MCF 10A (cell line): ENCODE data around the gene GPR107. TPM values are rescaled to one million over a fixed set of nuclear protein-coding genes. Genes with fewer than 3 reads are reported as not detected.

Source experiments
- BruUV-seq: library from RNA; stranded (reverse); fragments of 400-500 nt; replicated peaks from 2 replicates; lab custom pipeline; 2021; lab: Mats Ljungman, UMichigan
- CTCF ChIA-PET: fragments of 300-600 bp; sonication (Branson Sonifier 250); formaldehyde crosslinking; extraction: SDS; loops from one replicate; lab custom pipeline; 2021; ENCODE audit warnings: antibody characterized with exemption, inconsistent platforms; lab: Yijun Ruan, JAX
- POLR2A ChIA-PET: fragments of 300-600, 350-650 bp; sonication (Branson Sonifier 250); formaldehyde crosslinking; extraction: SDS; loops from one replicate; lab custom pipeline; 2020; ENCODE audit warnings: antibody characterized with exemption, inconsistent platforms; lab: Yijun Ruan, JAX
- DNase-seq: peaks from one replicate; pipeline ENCODE4 v3.0.0-alpha.2; 2018; ENCODE audit not compliant: unreplicated experiment
- H3K27ac Mint-ChIP-seq: one replicate; pipeline ENCODE4 v1.8.0; 2022; ENCODE audit warnings: mild to moderate bottlenecking, low read depth, mixed read lengths; ENCODE audit not compliant: unreplicated experiment
- H3K27me3 Mint-ChIP-seq: one replicate; pipeline ENCODE4 v1.8.0; 2022; ENCODE audit warnings: mixed read lengths; ENCODE audit not compliant: insufficient read depth, unreplicated experiment
- H3K36me3 Mint-ChIP-seq: one replicate; pipeline ENCODE4 v1.8.0; 2022; ENCODE audit warnings: mild to moderate bottlenecking, moderate library complexity, mixed read lengths; ENCODE audit not compliant: insufficient read depth, unreplicated experiment
- H3K4me1 Mint-ChIP-seq: one replicate; pipeline ENCODE4 v1.8.0; 2022; ENCODE audit warnings: mixed read lengths; ENCODE audit not compliant: insufficient read depth, unreplicated experiment
- H3K4me3 Mint-ChIP-seq: one replicate; pipeline ENCODE4 v1.8.0; 2022; ENCODE audit warnings: mild to moderate bottlenecking, moderate library complexity, mixed read lengths; ENCODE audit not compliant: unreplicated experiment
- H3K9me3 Mint-ChIP-seq: one replicate; pipeline ENCODE4 v1.8.0; 2022; ENCODE audit warnings: mixed read lengths; ENCODE audit not compliant: unreplicated experiment
- intact Hi-C: fragments of 100-400 bp; cut with micrococcal nuclease; formaldehyde crosslinking; loops from 2 replicates; pipeline ENCODE4 v1.14.1; 2022
- total RNA-seq: library from RNA; stranded (reverse); gene quantifications from 2 replicates; pipeline ENCODE4 v1.2.3, GENCODE V29; 2022
- TF ChIP-seq, protein P1 (sequence below): fragments of 200-600 bp; IDR thresholded peaks from one replicate; pipeline ENCODE4 v1.8.0; 2022; ENCODE audit warnings: antibody characterized with exemption, mild to moderate bottlenecking; ENCODE audit not compliant: unreplicated experiment

GPR107 gene
- total RNA-seq, 1 experiment from 2014 or later, result 32.9 TPM

DNA sequence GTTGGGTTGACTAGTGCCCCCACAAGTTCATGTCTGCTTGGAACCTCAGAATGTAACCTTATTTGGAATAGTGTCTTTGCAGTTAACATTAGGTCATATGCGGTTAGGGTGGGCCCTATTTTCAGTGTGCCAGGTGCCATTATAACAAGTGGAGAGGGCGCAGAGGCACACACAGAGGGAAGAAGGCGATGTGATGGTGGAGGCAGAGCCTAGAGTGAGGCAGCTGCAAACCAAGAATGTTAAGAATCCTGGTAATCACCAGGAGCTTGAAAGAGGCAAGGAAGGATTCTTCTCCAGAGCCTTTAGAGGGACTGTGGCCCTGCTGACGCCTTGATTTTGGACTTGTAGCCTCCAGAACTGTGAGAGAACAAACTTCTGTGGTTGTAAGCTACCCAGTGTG lies 10.9 kb downstream of the GPR107 start:
- TF ChIP-seq, protein P1, sequence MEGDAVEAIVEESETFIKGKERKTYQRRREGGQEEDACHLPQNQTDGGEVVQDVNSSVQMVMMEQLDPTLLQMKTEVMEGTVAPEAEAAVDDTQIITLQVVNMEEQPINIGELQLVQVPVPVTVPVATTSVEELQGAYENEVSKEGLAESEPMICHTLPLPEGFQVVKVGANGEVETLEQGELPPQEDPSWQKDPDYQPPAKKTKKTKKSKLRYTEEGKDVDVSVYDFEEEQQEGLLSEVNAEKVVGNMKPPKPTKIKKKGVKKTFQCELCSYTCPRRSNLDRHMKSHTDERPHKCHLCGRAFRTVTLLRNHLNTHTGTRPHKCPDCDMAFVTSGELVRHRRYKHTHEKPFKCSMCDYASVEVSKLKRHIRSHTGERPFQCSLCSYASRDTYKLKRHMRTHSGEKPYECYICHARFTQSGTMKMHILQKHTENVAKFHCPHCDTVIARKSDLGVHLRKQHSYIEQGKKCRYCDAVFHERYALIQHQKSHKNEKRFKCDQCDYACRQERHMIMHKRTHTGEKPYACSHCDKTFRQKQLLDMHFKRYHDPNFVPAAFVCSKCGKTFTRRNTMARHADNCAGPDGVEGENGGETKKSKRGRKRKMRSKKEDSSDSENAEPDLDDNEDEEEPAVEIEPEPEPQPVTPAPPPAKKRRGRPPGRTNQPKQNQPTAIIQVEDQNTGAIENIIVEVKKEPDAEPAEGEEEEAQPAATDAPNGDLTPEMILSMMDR, result no peak
- CTCF ChIA-PET, result no interaction called here
- no TSS peak for BruUV-seq
- Mint-ChIP-seq H3K4me1 (no peaks in the 10 kb centered on the region), H3K9me3 (no peaks in the 10 kb centered on the region), H3K27ac (no peak overlapping the region), H3K36me3 (peaks cover 6% of the 10 kb centered on the region), H3K27me3 (no peaks in the 10 kb centered on the region), H3K4me3 (no peak overlapping the region)
- intact Hi-C loops, result no loop called here
- POLR2A ChIA-PET, result no interaction called here
- no peak for DNase-seq

DNA sequence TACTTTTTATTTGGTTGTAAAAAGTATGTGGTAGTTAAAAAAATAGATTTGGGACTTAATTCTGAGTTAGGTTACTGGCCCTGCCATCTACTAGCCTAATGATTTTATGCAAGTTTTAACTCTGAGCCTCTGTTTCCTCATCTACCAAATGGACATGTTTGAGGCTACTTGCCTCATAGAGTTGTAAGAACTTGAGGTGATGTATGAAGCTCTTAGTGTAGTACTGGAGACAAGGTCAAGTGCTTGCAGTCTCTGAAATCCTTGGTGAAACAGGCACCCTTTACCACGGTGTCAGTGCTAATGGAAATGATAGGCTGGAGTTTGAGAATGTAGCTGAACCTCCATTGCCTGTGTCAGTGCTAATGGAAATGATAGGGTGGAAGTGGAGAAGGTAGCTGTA lies 15.3 kb downstream of the GPR107 start:
- no peaks in the 10 kb centered on the region for H3K4me1 Mint-ChIP-seq
- H3K27ac Mint-ChIP-seq, result no peak overlapping the region
- no peak overlapping the region for H3K4me3 Mint-ChIP-seq
- H3K9me3 Mint-ChIP-seq, result no peaks in the 10 kb centered on the region
- peaks cover 6% of the 10 kb centered on the region for H3K36me3 Mint-ChIP-seq
- CTCF ChIA-PET, result interaction anchor here (0.8 to 1.3 kb wide), 3 partner anchors 10 to 38 kb away, joined by 3 read pairs; no protein-coding TSS in a partner anchor
- TF ChIP-seq, protein P1, result no peak
- DNase-seq, result no peak
- intact Hi-C loops, result no loop called here
- POLR2A ChIA-PET, result interaction anchor here (0.6 to 1.2 kb wide), 3 partner anchors 13 to 181 kb away, joined by 3 read pairs; no protein-coding TSS in a partner anchor
- BruUV-seq, result no TSS peak
- H3K27me3 Mint-ChIP-seq, result no peaks in the 10 kb centered on the region

DNA sequence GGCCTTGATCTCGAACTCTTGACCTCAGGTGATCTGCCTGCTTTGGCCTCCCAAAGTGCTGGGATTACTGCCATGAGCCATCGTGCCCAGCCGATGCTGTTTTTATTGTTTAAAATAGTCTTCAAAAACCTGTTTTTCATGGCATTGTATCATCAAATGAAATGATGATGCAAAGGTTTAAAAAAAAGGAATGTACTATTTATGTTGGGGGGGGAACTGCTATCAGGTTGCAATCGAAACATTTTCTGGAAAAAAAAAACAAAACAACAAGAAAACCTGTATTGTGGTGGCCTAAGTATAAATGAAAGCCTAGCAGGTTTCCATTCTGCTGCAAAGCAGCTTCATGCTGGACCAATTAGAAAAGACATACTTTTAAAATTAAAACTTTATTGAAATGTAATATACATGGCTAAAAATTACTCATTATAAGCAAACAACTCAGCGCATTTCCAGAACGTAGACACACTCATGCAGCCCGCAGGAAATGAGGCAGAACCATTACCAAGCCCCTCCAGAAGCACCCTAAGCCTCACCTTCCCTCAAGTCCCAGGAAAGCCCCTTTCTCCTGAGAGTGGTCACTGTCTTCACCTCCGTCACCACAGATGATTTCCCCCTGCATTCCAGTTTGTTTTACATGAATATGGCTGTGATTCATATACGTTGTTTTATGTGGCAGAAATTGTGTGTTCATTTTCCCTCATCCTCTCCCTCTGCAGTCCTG lies 19.0 kb downstream of the GPR107 start:
- CTCF ChIA-PET, result no interaction called here
- intact Hi-C loops, result no loop called here

DNA sequence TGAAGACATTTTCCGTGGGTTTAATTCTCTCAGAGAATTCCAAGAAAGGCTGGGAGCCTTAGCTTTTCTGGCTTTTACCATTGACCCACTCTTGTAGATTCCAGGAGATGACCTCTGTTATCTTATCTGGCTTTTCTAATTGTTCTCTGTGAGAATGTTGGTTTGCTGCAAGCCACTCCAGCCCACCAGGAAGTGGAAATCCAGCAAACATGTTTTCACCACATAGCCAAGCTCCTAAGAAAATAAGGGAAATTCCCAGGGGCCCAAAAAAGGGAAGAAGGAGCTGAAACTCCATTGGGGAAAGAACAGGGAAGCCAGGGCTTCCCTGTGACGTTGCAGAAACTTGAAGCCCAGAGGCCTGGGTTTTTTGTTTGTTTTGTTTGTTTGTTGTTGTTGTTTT lies 19.7 kb downstream of the GPR107 start:
- Mint-ChIP-seq H3K9me3 (no peaks in the 10 kb centered on the region), H3K27me3 (no peaks in the 10 kb centered on the region), H3K27ac (no peak overlapping the region), H3K36me3 (peaks cover 36% of the 10 kb centered on the region), H3K4me1 (no peaks in the 10 kb centered on the region), H3K4me3 (no peak overlapping the region)
- POLR2A ChIA-PET, result no interaction called here
- TF ChIP-seq, protein P1, result no peak
- intact Hi-C loops, result no loop called here
- no TSS peak for BruUV-seq
- CTCF ChIA-PET, result no interaction called here
- DNase-seq, result no peak

More for the DNA sequence above, 19.0 kb downstream of the GPR107 start:
- no TSS peak for BruUV-seq
- Mint-ChIP-seq H3K27ac (no peak overlapping the region), H3K36me3 (peaks cover 29% of the 10 kb centered on the region), H3K27me3 (no peaks in the 10 kb centered on the region), H3K4me1 (no peaks in the 10 kb centered on the region), H3K9me3 (no peaks in the 10 kb centered on the region), H3K4me3 (no peak overlapping the region)
- POLR2A ChIA-PET, result no interaction called here
- TF ChIP-seq, protein P1, result no peak
- no peak for DNase-seq
